Right lobe of liver (tissue), 6 donors: ENCODE measurements around the gene ANXA3. TPM values are rescaled to one million over a fixed set of nuclear protein-coding genes. Genes with fewer than 3 reads are reported as not detected.

ENCODE experiments used
- ATAC-seq, 4 donors: fragments of 200-7000 bp; cut with Tn5 transposase; one replicate each; pipeline ENCODE4 v1.9.1; 2020; ENCODE audit warnings: mild to moderate bottlenecking in 4 of 4, moderate library complexity in 4 of 4
- DNase-seq, 3 donors: peaks; one replicate each; pipeline ENCODE4 v3.0.0-alpha.2; 2020
- H3K27ac ChIP-seq, 3 donors: fragments of 200-600 bp; one replicate each; pipeline ENCODE4 v1.8.0; 2022
- H3K27me3 ChIP-seq, 2 donors: fragments of 200-600 bp; one replicate each; pipeline ENCODE4 v1.8.0; 2022
- H3K36me3 ChIP-seq, 4 donors: fragments of 200-600 bp; sonication (generic) in 1 of 4; one replicate each; pipeline versions ENCODE4 v1.5.1 to v1.8.0; 2017 to 2022; ENCODE audit warnings: control low read depth in 1 of 4
- H3K4me1 ChIP-seq, 4 donors: fragments of 200-600 bp; sonication (generic) in 1 of 4; one replicate each; pipeline versions ENCODE4 v1.5.1 to v1.8.0; 2017 to 2022; ENCODE audit warnings: control low read depth in 1 of 4
- H3K4me3 ChIP-seq, 3 donors: fragments of 200-600 bp; one replicate each; pipeline ENCODE4 v1.8.0; 2022
- H3K9me3 ChIP-seq, 4 donors: fragments of 200-600 bp; sonication (generic) in 1 of 4; one replicate each; pipeline versions ENCODE4 v1.5.1 to v1.8.0; 2017 to 2022; ENCODE audit warnings: control low read depth in 1 of 4
- POLR2A ChIP-seq: fragments of 450-650 bp; IDR thresholded peaks from one replicate; pipeline ENCODE4 v1.6.1; 2017; ENCODE audit warnings: antibody characterized with exemption, mild to moderate bottlenecking
- WGBS: methylation state at CpG from one replicate; pipeline ENCODE4 v1.1.6; 2018; ENCODE audit warnings: low coverage, low lambda C conversion rate; ENCODE audit not compliant: insufficient coverage; ENCODE audit errors: missing lambda C conversion rate; 5-methylcytosine and 5-hydroxymethylcytosine counted together
- intact Hi-C, 2 donors: fragments of 100-400 bp; cut with DNase I; formaldehyde crosslinking; loops; one replicate each; pipeline versions ENCODE4 v1.11.2 to v1.14.1; 2022
- total RNA-seq, 6 experiments: library from RNA; depleted of rRNA in 2 of 6; stranded (reverse); fragments of >200 nt in 2 of 6; fragmentation: NEBNext Ultra II Directional in 3 of 6; extraction: Animal tissue kit (Norgen Biotek cat#: 25700) in 3 of 6; gene quantifications; one replicate each; pipeline versions ENCODE4 v1.1.0 to v1.2.4, GENCODE V29; 2016 to 2023
- TF ChIP-seq, protein P1 (sequence below), 4 donors: fragments of 200-600 bp in 3 of 4; fragments of 450-650 bp in 1 of 4; IDR thresholded peaks; one replicate each; pipeline versions ENCODE4 v1.5.1 to v1.8.0; 2016 to 2022; ENCODE audit warnings: antibody characterized with exemption in 4 of 4, mild to moderate bottlenecking in 2 of 4
- donor health status: DM: no; HTN: yes; CAD: no.
- donor health status: DM: no; HTN: no; CAD: no.
- donor health status: DM: no; HTN: no; CAD: no.
- donor health status: DM: no; HTN: yes; CAD: no.
- donor health status: DM: no; HTN: yes; CAD: no.

The ANXA3 gene
- total RNA-seq, 6 experiments from 2014 or later, result 0.95 to 3.4 (median 2.0) TPM

DNA sequence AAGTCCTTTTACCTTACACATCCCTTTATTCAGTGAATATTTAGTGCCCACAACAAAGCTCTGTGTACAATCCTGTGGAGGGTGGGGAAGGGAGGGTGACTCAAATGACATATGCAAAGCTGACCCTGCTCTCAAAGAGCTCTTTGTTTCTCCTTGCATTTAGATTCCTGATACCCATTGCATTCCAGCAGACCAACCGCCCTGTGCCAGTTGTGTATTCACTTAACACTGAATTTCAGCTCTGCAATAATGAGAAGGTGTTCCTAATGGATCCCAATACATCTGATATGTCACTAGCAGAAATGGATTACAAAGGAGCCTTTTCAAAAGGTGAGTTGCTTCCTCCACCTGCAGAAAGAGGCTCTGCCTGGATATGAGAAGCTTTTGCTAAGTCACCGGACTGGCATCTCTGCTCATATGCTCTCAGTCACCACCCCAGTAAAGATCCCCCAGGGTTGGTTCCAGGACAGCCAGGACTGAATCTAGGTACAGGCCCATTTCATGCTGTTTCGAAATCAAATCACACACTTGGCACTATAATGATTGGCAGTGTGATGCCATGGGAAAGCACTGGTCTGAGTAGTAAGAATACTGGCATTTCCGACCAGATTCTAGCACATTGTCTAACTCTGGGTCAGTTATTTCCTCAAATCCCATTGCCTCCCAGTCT lies 17.1 kb upstream of the ANXA3 start:
- Histone ChIP-seq H3K27ac (no peak overlapping the region), H3K4me1 (no peaks in the 10 kb centered on the region), H3K4me3 (no peak overlapping the region), H3K9me3 (no peaks in the 10 kb centered on the region), H3K36me3 (no peaks in the 10 kb centered on the region), H3K27me3 (no peaks in the 10 kb centered on the region)
- DNase-seq (no peak), ATAC-seq (no peak)
- intact Hi-C loops, result no loop called here
- TF ChIP-seq, protein P1, sequence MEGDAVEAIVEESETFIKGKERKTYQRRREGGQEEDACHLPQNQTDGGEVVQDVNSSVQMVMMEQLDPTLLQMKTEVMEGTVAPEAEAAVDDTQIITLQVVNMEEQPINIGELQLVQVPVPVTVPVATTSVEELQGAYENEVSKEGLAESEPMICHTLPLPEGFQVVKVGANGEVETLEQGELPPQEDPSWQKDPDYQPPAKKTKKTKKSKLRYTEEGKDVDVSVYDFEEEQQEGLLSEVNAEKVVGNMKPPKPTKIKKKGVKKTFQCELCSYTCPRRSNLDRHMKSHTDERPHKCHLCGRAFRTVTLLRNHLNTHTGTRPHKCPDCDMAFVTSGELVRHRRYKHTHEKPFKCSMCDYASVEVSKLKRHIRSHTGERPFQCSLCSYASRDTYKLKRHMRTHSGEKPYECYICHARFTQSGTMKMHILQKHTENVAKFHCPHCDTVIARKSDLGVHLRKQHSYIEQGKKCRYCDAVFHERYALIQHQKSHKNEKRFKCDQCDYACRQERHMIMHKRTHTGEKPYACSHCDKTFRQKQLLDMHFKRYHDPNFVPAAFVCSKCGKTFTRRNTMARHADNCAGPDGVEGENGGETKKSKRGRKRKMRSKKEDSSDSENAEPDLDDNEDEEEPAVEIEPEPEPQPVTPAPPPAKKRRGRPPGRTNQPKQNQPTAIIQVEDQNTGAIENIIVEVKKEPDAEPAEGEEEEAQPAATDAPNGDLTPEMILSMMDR (IDR thresholded peaks at IDR 0.05), result no peak
- TF ChIP-seq POLR2A, result no peak
- 51% methylated on average over 2 of the region's 4 CpGs for WGBS

DNA sequence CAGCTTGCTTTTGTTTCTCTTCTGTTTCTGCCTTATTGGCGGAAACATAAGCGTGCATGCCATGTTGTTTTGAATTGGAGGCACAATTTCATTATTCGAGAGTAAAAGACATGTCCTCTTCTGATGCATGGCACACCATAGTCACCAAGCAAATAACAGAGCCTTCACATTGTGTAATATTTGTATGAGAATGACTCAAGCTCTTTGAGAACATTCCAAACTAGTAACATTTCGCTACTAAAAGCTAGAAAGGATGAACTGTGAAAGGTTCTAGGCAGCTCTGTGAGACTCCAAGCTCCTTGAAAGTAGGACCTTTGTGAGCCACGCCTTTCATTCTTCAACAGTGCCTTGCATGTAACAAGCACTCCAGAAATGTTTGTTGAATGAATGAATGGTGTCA lies 9.2 kb upstream of the ANXA3 start:
- intact Hi-C loops, result no loop called here
- 65% methylated on average over 5 of the region's 5 CpGs for WGBS
- ATAC-seq (peak in 1 of 4 donors; percentile 56), DNase-seq (no peak)
- no peak overlapping the region for H3K27ac ChIP-seq
- no peaks in the 10 kb centered on the region for H3K4me1 ChIP-seq
- no peaks in the 10 kb centered on the region for H3K27me3 ChIP-seq
- H3K36me3 ChIP-seq, result no peaks in the 10 kb centered on the region
- no peak overlapping the region for H3K4me3 ChIP-seq
- no peak for TF ChIP-seq POLR2A
- TF ChIP-seq, protein P1 (IDR thresholded peaks at IDR 0.05), result no peak
- H3K9me3 ChIP-seq, result no peaks in the 10 kb centered on the region

DNA sequence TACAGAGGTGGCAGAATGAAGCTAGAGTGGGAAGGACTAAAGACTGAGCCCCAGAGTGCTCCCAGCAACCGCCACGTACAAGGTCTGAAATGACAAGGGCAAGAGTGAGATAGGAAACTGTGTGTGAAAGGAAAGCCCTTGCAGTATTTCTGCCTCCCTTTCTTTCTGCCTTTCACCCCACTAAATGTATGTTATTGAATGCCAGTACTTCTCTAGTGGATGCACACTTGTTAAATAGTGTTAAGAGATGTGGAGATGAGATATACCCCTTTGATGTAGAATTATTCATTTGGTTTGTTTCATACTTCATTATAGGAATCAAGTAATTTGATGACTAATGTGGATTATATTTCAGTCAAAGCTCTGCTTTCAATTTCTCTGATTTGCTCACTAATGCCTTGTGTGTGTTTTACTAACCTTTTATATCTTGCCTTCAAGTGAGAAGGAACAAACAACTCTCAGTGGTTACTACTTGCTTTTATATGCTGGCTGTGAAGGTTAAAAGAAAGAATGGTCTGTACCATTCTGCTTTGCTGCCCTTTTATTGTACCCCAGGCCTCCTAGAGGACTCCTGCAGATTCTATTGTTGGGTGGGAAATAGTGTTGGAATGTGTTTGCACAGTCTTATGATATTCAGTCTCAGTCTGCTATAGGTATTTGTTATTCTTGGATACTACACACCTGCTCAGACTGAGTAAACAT lies 8.0 kb upstream of the ANXA3 start:
- Histone ChIP-seq H3K27me3 (no peaks in the 10 kb centered on the region), H3K36me3 (no peaks in the 10 kb centered on the region), H3K27ac (no peak overlapping the region), H3K4me3 (no peak overlapping the region), H3K4me1 (no peaks in the 10 kb centered on the region), H3K9me3 (no peaks in the 10 kb centered on the region)
- TF ChIP-seq, protein P1 (IDR thresholded peaks at IDR 0.05), result no peak
- TF ChIP-seq POLR2A, result no peak
- no peak for ATAC-seq
- intact Hi-C loops, result no loop called here
- DNase-seq, result no peak
- WGBS, result 69% methylated on average over 2 of the region's 2 CpGs

DNA sequence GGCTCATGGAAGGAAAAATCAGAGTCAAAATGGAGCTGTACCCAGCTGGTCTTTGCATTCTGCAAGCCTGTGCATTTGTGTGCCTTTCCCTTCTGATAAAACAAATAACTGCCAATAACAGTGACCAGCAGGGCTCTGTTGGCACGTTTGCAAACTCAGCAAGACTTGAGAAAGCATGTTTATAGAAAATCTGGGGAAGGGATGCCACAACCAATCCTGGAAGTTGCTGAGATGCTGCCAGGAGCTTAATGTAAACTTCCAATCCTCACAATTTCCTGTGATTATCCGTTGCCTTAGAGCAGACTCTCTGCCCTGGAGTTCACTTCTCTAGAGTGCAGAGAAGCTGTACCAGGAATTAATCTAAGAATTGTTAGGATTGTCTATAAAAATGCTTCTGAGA lies 6.9 kb upstream of the ANXA3 start:
- Histone ChIP-seq H3K36me3 (no peaks in the 10 kb centered on the region), H3K27me3 (no peaks in the 10 kb centered on the region), H3K27ac (no peak overlapping the region), H3K4me3 (no peak overlapping the region), H3K9me3 (no peaks in the 10 kb centered on the region), H3K4me1 (no peaks in the 10 kb centered on the region)
- WGBS, result 33% methylated on average over 2 of the region's 2 CpGs
- no peak for TF ChIP-seq POLR2A
- TF ChIP-seq, protein P1 (IDR thresholded peaks at IDR 0.05), result no peak
- intact Hi-C loops, result no loop called here
- DNase-seq (no peak), ATAC-seq (no peak)
